HFFc6 (cell line): ENCODE results near the gene SNX21. TPM values are rescaled to one million over a fixed set of nuclear protein-coding genes. Genes with fewer than 3 reads are reported as not detected.

Source experiments
- DNase-seq: peaks from one replicate; pipeline ENCODE4 v3.0.0-alpha.2; 2018
- H3K27ac Mint-ChIP-seq: 2 replicates; pipeline ENCODE4 v1.8.0; 2020; ENCODE audit warnings: mild to moderate bottlenecking, mixed read lengths
- H3K27me3 Mint-ChIP-seq: 2 replicates; pipeline ENCODE4 v1.8.0; 2021; ENCODE audit warnings: mild to moderate bottlenecking, moderate library complexity, mixed read lengths; ENCODE audit not compliant: insufficient read depth
- H3K36me3 Mint-ChIP-seq: 2 replicates; pipeline ENCODE4 v1.8.0; 2021; ENCODE audit warnings: low read depth, mixed read lengths
- H3K4me1 Mint-ChIP-seq: 2 replicates; pipeline ENCODE4 v1.8.0; 2020; ENCODE audit warnings: low read depth, mixed read lengths
- H3K4me3 Mint-ChIP-seq: 2 replicates; pipeline ENCODE4 v1.8.0; 2020; ENCODE audit warnings: mild to moderate bottlenecking, moderate library complexity, mixed read lengths
- H3K9me3 Mint-ChIP-seq: 2 replicates; pipeline ENCODE4 v1.8.0; 2020; ENCODE audit warnings: mild to moderate bottlenecking, mixed read lengths
- total RNA-seq, 6 experiments: library from RNA; stranded (reverse); fragmentation: NEBNext Ultra II Directional; extraction: Animal tissue kit (Norgen Biotek cat#: 25700); gene quantifications; 2 replicates in 1 of 6; 3 replicates in 5 of 6; pipeline ENCODE4 v1.2.3, GENCODE V29; 2021
- TF ChIP-seq, protein P1 (sequence below): fragments of 200-600 bp; sonication (generic); IDR thresholded peaks from 2 replicates; pipeline ENCODE4 v1.5.0; 2021; ENCODE audit warnings: antibody characterized with exemption, mild to moderate bottlenecking

SNX21 gene
- total RNA-seq, 6 experiments from 2014 or later: 21.9 to 25.1 (median 22.7) TPM

- Mint-ChIP-seq H3K9me3 (no peaks in the 10 kb centered on the region), H3K27me3 (no peaks in the 10 kb centered on the region; the same call in 1 of the 2 replicates), H3K27ac (peak overlapping the region; percentile 82), H3K36me3 (peaks cover 52% of the 10 kb centered on the region), H3K4me3 (peak overlapping the region; percentile 97), H3K4me1 (peaks cover 58% of the 10 kb centered on the region)
- TF ChIP-seq, protein P1, sequence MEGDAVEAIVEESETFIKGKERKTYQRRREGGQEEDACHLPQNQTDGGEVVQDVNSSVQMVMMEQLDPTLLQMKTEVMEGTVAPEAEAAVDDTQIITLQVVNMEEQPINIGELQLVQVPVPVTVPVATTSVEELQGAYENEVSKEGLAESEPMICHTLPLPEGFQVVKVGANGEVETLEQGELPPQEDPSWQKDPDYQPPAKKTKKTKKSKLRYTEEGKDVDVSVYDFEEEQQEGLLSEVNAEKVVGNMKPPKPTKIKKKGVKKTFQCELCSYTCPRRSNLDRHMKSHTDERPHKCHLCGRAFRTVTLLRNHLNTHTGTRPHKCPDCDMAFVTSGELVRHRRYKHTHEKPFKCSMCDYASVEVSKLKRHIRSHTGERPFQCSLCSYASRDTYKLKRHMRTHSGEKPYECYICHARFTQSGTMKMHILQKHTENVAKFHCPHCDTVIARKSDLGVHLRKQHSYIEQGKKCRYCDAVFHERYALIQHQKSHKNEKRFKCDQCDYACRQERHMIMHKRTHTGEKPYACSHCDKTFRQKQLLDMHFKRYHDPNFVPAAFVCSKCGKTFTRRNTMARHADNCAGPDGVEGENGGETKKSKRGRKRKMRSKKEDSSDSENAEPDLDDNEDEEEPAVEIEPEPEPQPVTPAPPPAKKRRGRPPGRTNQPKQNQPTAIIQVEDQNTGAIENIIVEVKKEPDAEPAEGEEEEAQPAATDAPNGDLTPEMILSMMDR: no peak
- DNase-seq: no peak
These were observed 20.1 kb upstream of the SNX21 start for GRCh38 chr20:45813489-45813888.

- H3K36me3 Mint-ChIP-seq: peaks cover 49% of the 10 kb centered on the region
- no peak for DNase-seq
- peaks cover 58% of the 10 kb centered on the region for H3K4me1 Mint-ChIP-seq
- TF ChIP-seq, protein P1: no peak
- H3K27me3 Mint-ChIP-seq: no peaks in the 10 kb centered on the region; the same call in 1 of the 2 replicates
- peak overlapping the region; percentile 59; the same call in 1 of the 2 replicates for H3K4me3 Mint-ChIP-seq
- H3K9me3 Mint-ChIP-seq: no peaks in the 10 kb centered on the region
- no peak overlapping the region; the same call in 1 of the 2 replicates for H3K27ac Mint-ChIP-seq
These were observed 19.3 kb upstream of the SNX21 start for GRCh38 chr20:45814314-45814713.

DNA sequence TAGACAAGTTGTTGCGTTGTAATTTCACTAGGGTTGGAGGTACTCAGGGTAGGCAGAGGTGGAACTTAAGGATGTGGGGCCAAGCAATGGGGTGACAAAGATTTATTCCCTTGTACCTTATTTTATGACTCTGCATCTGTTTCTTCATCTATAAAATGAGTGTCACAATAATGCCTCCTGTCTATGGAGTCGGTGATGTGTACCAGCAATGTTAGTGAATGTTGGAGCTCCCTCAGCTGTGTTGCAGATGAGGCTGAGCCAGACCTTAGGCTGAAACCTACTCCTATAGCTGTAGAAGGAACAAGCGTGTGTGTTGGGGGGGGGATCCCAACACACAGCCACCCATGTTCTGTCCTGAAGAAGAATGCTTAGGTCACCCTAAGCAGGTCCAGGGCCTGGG is 16.6 kb upstream of the SNX21 start:
- H3K4me1 Mint-ChIP-seq: peaks cover 50% of the 10 kb centered on the region
- H3K36me3 Mint-ChIP-seq: peaks cover 25% of the 10 kb centered on the region
- peak overlapping the region; percentile 17; the same call in 1 of the 2 replicates for H3K4me3 Mint-ChIP-seq
- no peaks in the 10 kb centered on the region for H3K9me3 Mint-ChIP-seq
- H3K27ac Mint-ChIP-seq: peak overlapping the region; percentile 66; the same call in 1 of the 2 replicates
- no peaks in the 10 kb centered on the region; the same call in 1 of the 2 replicates for H3K27me3 Mint-ChIP-seq
- TF ChIP-seq, protein P1: no peak
- DNase-seq: no peak

DNA sequence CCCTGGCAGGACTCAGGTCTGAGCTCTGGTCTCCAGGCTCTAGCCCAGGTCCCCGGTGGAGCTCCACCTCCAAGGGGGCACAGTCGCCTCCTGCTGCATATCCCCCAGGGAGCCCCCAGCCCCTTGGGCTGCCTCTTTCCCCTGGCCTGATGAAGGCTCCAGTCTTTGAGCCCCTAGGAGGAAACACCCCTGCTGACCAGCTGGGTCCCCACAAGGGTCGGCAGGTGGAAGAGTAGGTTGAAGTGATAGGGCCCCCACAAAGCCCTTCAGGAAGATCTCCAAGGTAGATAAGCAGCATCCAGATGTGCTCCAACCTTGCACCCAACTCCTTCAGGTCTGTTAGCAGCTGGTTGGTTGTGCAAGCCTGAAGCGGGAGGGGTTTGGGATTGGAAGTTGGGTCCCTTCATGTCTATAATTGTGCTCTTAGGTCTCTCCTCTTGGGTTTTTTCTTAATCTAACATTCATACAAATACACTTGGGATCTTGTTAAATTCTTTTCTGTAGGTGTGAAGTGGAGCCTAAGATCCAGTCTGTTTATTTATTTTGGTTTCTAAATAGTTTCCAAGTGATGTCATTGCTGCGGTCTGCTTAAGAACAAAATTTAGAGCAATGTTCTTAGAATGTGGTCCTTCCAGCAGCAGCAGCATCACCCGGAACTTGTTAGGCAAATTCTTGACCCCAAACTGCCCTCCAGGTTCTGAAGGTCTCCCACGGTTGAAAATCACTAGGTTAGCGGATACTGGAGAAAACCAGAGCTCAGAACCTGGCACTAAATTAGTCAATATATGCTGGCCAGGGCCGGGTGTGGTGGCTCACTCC is 16.0 kb upstream of the SNX21 start:
- H3K9me3 Mint-ChIP-seq: no peaks in the 10 kb centered on the region

GRCh38 chr20:45818239-45818638 is 15.4 kb upstream of the SNX21 start:
- no peak overlapping the region for H3K4me3 Mint-ChIP-seq
- peaks cover 18% of the 10 kb centered on the region for H3K36me3 Mint-ChIP-seq
- H3K4me1 Mint-ChIP-seq: peaks cover 51% of the 10 kb centered on the region
- TF ChIP-seq, protein P1: no peak
- H3K27me3 Mint-ChIP-seq: no peaks in the 10 kb centered on the region; the same call in 1 of the 2 replicates
- peak overlapping the region; percentile 32; the same call in 1 of the 2 replicates for H3K27ac Mint-ChIP-seq
- no peak for DNase-seq
- no peaks in the 10 kb centered on the region for H3K9me3 Mint-ChIP-seq

More for the DNA sequence above, 16.0 kb upstream of the SNX21 start:
- Mint-ChIP-seq H3K36me3 (peaks cover 23% of the 10 kb centered on the region), H3K27me3 (no peaks in the 10 kb centered on the region; the same call in 1 of the 2 replicates), H3K27ac (peak overlapping the region; percentile 85), H3K4me3 (no peak overlapping the region), H3K4me1 (peaks cover 51% of the 10 kb centered on the region)
- TF ChIP-seq, protein P1: no peak
- peak; percentile 47 for DNase-seq
